ENCODE results near the gene NPEPL1. TPM values are rescaled to one million over a fixed set of nuclear protein-coding genes. Genes with fewer than 3 reads are reported as not detected.

Gene NPEPL1
- total RNA-seq, 3 donors from 2014 or later: 26.8 to 35.7 (median 30.8) TPM

DNA sequence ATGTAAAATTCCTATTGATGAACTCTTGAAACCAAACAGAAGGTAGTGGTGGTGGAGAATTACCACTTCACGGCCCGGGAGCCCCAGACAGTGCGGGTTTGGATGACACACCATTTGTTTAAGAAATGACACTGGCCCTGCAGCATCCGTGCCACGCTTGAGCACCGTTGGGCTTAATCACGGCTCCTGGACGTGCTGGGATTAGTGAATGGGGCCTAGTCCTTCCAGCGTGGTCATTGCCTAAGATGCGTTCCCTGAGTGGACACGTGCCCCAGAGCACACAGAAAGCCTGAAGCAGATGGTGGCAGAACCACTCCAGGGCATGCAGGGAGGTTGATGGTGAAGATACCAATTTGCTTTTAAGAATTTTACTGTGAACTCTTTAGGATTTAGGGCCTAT, 27.0 kb upstream of the NPEPL1 start:
- no peak for DNase-seq (ENCODE audit: low spot score in 2 of 2)
- TF ChIP-seq POLR2AphosphoS5 (IDR thresholded peaks at IDR 0.05) (no peak), POLR2A (IDR thresholded peaks at IDR 0.05) (no peak)
- TF ChIP-seq, protein P1, sequence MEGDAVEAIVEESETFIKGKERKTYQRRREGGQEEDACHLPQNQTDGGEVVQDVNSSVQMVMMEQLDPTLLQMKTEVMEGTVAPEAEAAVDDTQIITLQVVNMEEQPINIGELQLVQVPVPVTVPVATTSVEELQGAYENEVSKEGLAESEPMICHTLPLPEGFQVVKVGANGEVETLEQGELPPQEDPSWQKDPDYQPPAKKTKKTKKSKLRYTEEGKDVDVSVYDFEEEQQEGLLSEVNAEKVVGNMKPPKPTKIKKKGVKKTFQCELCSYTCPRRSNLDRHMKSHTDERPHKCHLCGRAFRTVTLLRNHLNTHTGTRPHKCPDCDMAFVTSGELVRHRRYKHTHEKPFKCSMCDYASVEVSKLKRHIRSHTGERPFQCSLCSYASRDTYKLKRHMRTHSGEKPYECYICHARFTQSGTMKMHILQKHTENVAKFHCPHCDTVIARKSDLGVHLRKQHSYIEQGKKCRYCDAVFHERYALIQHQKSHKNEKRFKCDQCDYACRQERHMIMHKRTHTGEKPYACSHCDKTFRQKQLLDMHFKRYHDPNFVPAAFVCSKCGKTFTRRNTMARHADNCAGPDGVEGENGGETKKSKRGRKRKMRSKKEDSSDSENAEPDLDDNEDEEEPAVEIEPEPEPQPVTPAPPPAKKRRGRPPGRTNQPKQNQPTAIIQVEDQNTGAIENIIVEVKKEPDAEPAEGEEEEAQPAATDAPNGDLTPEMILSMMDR (IDR thresholded peaks at IDR 0.05): no peak
- no peak overlapping the region for H3K27ac ChIP-seq
- intact Hi-C loops (cut with DNase I; ENCODE audit: low total_unique reads): no loop called here
- H3K27me3 ChIP-seq: no peaks in the 10 kb centered on the region
- no peaks in the 10 kb centered on the region for H3K4me1 ChIP-seq
- H3K4me3 ChIP-seq: no peak overlapping the region
- H3K36me3 ChIP-seq: no peaks in the 10 kb centered on the region
- no peaks in the 10 kb centered on the region for H3K9me3 ChIP-seq

DNA sequence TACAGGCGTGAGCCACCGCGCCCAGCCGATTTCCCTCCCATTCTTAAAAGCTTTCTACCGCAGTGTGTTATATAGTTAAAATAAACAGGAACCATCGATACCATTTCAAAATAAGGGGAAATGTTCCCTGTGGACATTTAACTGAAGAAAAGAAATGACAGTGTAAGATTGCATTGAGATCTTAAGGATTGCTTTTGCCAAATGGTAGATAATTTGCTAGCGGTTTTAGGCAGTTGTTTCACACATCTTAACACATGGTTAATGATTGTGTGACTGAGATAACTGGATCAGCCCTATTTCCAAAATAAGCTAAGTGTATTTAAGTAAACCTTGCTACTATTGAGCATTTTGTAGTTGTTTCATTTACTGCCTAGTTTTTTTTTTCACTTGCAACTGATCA, 25.9 kb upstream of the NPEPL1 start:
- TF ChIP-seq, protein P1 (IDR thresholded peaks at IDR 0.05): no peak
- TF ChIP-seq POLR2AphosphoS5 (IDR thresholded peaks at IDR 0.05): no peak
- TF ChIP-seq POLR2A (IDR thresholded peaks at IDR 0.05): no peak
- H3K27ac ChIP-seq: no peak overlapping the region
- intact Hi-C loops (cut with DNase I; ENCODE audit: low total_unique reads): no loop called here
- DNase-seq (ENCODE audit: low spot score in 2 of 2): no peak
- no peaks in the 10 kb centered on the region for H3K4me1 ChIP-seq
- no peaks in the 10 kb centered on the region for H3K9me3 ChIP-seq
- no peaks in the 10 kb centered on the region for H3K27me3 ChIP-seq
- H3K36me3 ChIP-seq: no peaks in the 10 kb centered on the region
- H3K4me3 ChIP-seq: no peak overlapping the region

DNA sequence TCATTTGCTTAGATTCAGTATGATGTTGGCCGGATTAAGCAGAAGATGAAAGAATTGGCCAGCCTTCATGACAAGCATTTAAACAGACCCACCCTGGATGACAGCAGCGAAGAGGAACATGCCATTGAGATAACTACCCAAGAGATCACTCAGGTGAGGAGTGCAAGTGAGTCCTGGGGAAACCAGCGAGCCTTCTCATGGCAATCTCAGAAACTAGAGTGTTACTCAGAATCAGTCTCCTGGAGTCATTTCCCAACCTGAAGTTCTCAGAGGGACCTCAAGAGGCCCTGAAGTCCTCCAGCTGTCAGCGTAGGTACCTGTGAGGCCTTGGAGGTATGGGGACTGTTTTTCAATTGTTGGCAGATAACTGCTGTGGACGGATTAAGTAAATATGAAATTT, 24.6 kb upstream of the NPEPL1 start:
- H3K4me1 ChIP-seq: no peaks in the 10 kb centered on the region
- H3K4me3 ChIP-seq: no peak overlapping the region
- no peaks in the 10 kb centered on the region for H3K27me3 ChIP-seq
- TF ChIP-seq, protein P1 (IDR thresholded peaks at IDR 0.05): no peak
- no peak for TF ChIP-seq POLR2A (IDR thresholded peaks at IDR 0.05)
- TF ChIP-seq POLR2AphosphoS5 (IDR thresholded peaks at IDR 0.05): no peak
- no peak overlapping the region for H3K27ac ChIP-seq
- no peaks in the 10 kb centered on the region for H3K36me3 ChIP-seq
- no peaks in the 10 kb centered on the region for H3K9me3 ChIP-seq
- no peak for DNase-seq (ENCODE audit: low spot score in 2 of 2)
- intact Hi-C loops (cut with DNase I; ENCODE audit: low total_unique reads): no loop called here

DNA sequence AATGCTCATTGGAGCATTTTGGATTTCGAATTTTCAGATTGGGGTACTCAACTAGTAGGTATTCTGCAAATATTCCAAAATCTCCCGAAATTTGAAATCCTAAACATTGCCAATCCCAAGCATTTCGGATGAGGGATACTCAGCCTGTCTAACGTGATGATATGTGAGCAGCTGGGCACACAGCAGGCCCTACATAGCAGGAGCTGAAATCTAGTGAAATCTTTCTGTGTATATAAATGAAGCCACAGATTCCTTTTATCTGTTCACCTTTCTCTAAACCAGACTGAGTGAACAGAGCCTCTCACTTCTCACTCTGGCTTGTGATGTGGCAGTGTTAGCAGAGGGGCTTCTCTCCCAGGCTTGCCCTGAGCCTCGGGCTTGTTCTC, 23.7 kb upstream of the NPEPL1 start:
- H3K36me3 ChIP-seq: peaks cover 3% of the 10 kb centered on the region

DNA sequence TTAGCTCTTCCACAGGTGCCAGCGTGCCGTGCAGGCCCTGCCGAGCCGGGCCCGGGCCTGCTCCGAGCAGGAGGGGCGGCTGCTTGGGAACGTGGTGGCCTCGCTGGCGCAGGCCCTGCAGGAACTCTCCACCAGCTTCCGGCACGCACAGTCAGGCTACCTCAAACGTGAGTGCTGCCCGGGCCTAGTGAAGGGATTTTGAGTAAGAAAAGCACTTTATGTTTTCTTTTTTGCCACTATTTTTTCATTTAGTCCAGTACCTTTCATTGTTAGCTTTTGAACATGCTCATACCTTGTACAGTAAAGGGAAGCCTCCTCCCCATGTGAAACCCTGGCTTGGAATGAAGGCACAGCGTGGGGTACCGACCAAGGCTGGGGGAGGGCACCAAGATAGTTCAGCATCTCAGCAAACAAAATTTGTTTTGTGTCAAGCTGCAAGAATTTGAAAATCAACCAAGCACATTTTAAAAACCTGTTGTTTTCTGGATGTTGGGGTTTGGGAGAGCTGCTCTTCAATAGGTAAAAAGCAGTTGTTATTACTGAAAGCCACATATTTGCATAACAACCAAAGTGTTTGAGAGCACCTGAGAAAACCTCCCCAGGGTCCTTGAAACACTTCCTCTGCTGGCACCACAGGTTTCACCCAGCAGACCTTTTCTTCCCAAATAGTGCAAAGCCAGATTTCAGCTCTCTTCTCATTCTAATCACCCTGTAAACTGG, 23.2 kb upstream of the NPEPL1 start:
- Histone ChIP-seq H3K27me3 (no peaks in the 10 kb centered on the region), H3K9me3 (no peaks in the 10 kb centered on the region), H3K27ac (no peak overlapping the region), H3K4me3 (no peak overlapping the region), H3K4me1 (no peaks in the 10 kb centered on the region), H3K36me3 (peaks cover 3% of the 10 kb centered on the region)
- intact Hi-C loops (cut with DNase I; ENCODE audit: low total_unique reads): no loop called here
- DNase-seq (ENCODE audit: low spot score in 2 of 2): no peak
- TF ChIP-seq POLR2AphosphoS5 (IDR thresholded peaks at IDR 0.05) (no peak), POLR2A (IDR thresholded peaks at IDR 0.05) (no peak)
- TF ChIP-seq, protein P1 (IDR thresholded peaks at IDR 0.05): no peak

More for the DNA sequence above, 23.7 kb upstream of the NPEPL1 start:
- H3K27me3 ChIP-seq: no peaks in the 10 kb centered on the region
- H3K4me1 ChIP-seq: no peaks in the 10 kb centered on the region
- H3K4me3 ChIP-seq: no peak overlapping the region
- H3K9me3 ChIP-seq: no peaks in the 10 kb centered on the region
- no peak for DNase-seq (ENCODE audit: low spot score in 2 of 2)
- no peak overlapping the region for H3K27ac ChIP-seq
- TF ChIP-seq POLR2AphosphoS5 (IDR thresholded peaks at IDR 0.05) (no peak), POLR2A (IDR thresholded peaks at IDR 0.05) (no peak)
- TF ChIP-seq, protein P1 (IDR thresholded peaks at IDR 0.05): no peak
- intact Hi-C loops (cut with DNase I; ENCODE audit: low total_unique reads): no loop called here

All from breast epithelium (tissue), 4 donors.